ENCODE measurements around the gene MAPK8. TPM values are rescaled to one million over a fixed set of nuclear protein-coding genes. Genes with fewer than 3 reads are reported as not detected.

MAPK8 gene
- total and polyA plus RNA-seq, 2 donors: 22.6 to 62.1 TPM

DNA sequence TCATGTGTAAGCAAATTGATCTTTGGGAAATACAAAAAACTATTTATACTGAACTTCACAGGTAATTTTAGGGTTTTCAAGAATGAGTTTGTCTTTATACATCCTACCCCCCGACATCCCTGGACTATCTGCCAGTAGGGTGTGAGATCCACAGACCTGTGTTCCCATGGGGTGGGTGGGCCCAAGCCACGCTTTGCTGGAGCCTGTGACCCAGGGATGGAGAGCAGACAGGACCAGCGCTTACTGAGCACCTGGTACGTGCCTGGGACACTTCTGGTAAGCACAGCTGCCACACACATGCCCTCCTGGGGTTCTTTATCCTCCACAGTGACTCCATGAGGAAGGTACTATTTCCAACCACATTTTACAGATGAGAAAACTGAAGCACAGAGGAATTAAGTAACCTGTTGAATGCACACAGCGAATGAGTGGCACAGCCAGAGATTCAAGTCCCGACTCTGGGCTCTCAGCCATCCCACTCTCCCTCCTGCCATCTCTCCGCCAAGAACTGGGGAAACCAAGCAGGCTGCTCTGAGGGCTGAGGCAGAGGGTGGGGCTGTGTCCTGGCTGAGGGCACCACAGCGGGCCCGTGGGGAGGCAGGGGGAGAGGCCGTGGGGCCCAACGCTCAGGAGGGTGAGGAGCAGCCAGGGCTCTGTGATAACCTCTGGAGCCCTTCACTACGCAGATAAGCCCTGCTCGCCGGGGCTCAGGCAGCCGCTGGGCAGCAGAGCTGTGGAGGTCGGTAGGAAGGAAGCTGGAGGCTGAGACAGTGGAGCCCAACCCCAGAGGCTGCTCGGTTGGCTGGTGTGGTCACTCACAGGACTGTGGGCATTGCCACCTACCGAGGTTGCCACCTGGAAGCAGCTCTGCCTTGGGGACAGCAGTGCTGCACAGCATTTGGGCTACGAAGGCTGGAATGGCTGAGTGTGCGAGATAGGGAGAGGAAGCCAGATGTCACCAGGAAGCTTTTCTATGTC is 174.2 kb downstream of the MAPK8 start:
- H3K4me1 ChIP-seq (ENCODE audit: control insufficient read depth in 2 of 2, insufficient read depth in 2 of 2, low read length in 2 of 2): peaks cover 0 to 4% of the 10 kb centered on the region in 2 donors
- no peaks in the 10 kb centered on the region for H3K9me3 ChIP-seq (ENCODE audit: control insufficient read depth in 2 of 2, insufficient read depth in 1 of 2, low read length in 1 of 2)
- DNase-seq (ENCODE audit: low read depth in 6 of 9, low spot score in 9 of 9): no peak
- H3K4me3 ChIP-seq (ENCODE audit: low read length in 2 of 2): no peak overlapping the region
- H3K27ac ChIP-seq (ENCODE audit: low read depth in 1 of 2, low read length in 1 of 2): no peak overlapping the region
- H3K36me3 ChIP-seq (ENCODE audit: control insufficient read depth in 2 of 2, insufficient read depth in 2 of 2, low read length in 1 of 2): no peaks in the 10 kb centered on the region
- 68% methylated on average over 20 of the region's 20 CpGs for WGBS
- H3K27me3 ChIP-seq (ENCODE audit: control insufficient read depth in 2 of 2, insufficient read depth in 1 of 2, low read length in 1 of 2): no peaks in the 10 kb centered on the region

DNA sequence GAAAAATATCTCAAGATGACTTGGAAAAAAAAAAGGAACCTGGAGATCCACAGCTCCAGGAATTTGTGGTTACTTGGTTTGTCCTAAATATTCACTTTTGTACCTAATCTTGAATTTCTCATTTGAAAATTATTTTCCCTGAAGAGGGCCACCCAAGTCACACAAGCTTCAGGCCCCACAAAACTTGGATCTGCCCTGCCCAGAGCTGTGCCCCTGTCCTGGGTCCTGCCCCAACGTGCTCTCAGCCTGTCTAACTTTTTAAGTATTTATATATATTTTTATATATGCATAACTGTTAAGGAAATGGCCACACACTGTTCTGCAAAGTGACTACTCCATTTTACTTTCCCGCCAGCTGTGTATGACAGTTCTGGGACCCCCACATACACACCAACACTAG is 174.9 kb downstream of the MAPK8 start:
- DNase-seq (ENCODE audit: low read depth in 6 of 9, low spot score in 9 of 9): no peak
- no peaks in the 10 kb centered on the region for H3K36me3 ChIP-seq (ENCODE audit: control insufficient read depth in 2 of 2, insufficient read depth in 2 of 2, low read length in 1 of 2)
- no peaks in the 10 kb centered on the region for H3K9me3 ChIP-seq (ENCODE audit: control insufficient read depth in 2 of 2, insufficient read depth in 1 of 2, low read length in 1 of 2)
- no peak overlapping the region for H3K27ac ChIP-seq (ENCODE audit: low read depth in 1 of 2, low read length in 1 of 2)
- H3K27me3 ChIP-seq (ENCODE audit: control insufficient read depth in 2 of 2, insufficient read depth in 1 of 2, low read length in 1 of 2): no peaks in the 10 kb centered on the region
- no peaks in the 10 kb centered on the region for H3K4me1 ChIP-seq (ENCODE audit: control insufficient read depth in 2 of 2, insufficient read depth in 2 of 2, low read length in 2 of 2)
- H3K4me3 ChIP-seq (ENCODE audit: low read length in 2 of 2): no peak overlapping the region
- WGBS: 78% methylated on average over 2 of the region's 2 CpGs

DNA sequence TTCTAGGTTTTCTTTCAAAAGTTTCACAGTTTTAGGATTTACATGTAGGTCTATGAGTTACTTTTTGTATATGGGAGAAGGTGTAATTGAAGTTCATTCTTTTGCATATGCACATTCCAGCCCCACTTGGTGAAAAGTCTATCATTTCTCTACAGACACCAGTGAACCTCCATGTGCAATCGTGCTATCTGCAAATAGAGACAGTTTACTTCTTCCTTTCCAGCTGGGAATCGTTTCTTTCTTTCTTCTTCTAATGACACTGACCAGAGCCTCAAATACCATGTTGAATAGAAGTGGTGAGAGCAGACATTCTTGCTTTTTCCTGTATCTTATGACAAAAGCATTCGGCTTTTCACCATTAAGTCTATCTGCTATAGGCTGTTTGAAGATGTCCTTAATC is 175.7 kb downstream of the MAPK8 start:
- H3K27ac ChIP-seq (ENCODE audit: low read depth in 1 of 2, low read length in 1 of 2): no peak overlapping the region
- WGBS: 92% methylated on average over 3 of the region's 3 CpGs
- no peaks in the 10 kb centered on the region for H3K9me3 ChIP-seq (ENCODE audit: control insufficient read depth in 2 of 2, insufficient read depth in 1 of 2, low read length in 1 of 2)
- DNase-seq (ENCODE audit: low read depth in 6 of 9, low spot score in 9 of 9): no peak
- H3K4me1 ChIP-seq (ENCODE audit: control insufficient read depth in 2 of 2, insufficient read depth in 2 of 2, low read length in 2 of 2): no peaks in the 10 kb centered on the region
- H3K27me3 ChIP-seq (ENCODE audit: control insufficient read depth in 2 of 2, insufficient read depth in 1 of 2, low read length in 1 of 2): no peaks in the 10 kb centered on the region
- H3K4me3 ChIP-seq (ENCODE audit: low read length in 2 of 2): no peak overlapping the region
- H3K36me3 ChIP-seq (ENCODE audit: control insufficient read depth in 2 of 2, insufficient read depth in 2 of 2, low read length in 1 of 2): no peaks in the 10 kb centered on the region

DNA sequence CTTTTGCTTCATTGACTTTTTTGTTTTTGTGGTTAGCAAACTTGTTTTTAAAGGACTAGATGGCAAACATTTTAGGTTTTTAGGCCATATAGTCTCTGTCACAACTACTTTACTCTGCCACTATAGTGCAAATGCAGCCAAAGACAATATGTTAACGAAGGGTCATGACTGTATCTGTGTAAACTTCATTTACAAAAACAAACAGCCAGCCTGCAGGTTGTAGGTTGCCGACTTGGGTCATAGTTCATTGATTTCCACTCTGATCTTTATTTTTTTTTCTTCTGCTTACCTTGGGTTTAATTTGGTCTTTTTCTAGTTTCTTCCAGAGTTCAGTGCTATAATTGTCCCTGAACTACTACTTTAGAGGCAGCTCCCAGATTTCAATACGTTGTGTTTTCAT is 178.4 kb downstream of the MAPK8 start:
- no peak overlapping the region for H3K4me3 ChIP-seq (ENCODE audit: low read length in 2 of 2)
- H3K27me3 ChIP-seq (ENCODE audit: control insufficient read depth in 2 of 2, insufficient read depth in 1 of 2, low read length in 1 of 2): no peaks in the 10 kb centered on the region
- H3K4me1 ChIP-seq (ENCODE audit: control insufficient read depth in 2 of 2, insufficient read depth in 2 of 2, low read length in 2 of 2): no peaks in the 10 kb centered on the region
- H3K9me3 ChIP-seq (ENCODE audit: control insufficient read depth in 2 of 2, insufficient read depth in 1 of 2, low read length in 1 of 2): no peaks in the 10 kb centered on the region
- no peaks in the 10 kb centered on the region for H3K36me3 ChIP-seq (ENCODE audit: control insufficient read depth in 2 of 2, insufficient read depth in 2 of 2, low read length in 1 of 2)
- H3K27ac ChIP-seq (ENCODE audit: low read depth in 1 of 2, low read length in 1 of 2): no peak overlapping the region
- WGBS: 95% methylated on average over 3 of the region's 3 CpGs
- no peak for DNase-seq (ENCODE audit: low read depth in 6 of 9, low spot score in 9 of 9)

DNA sequence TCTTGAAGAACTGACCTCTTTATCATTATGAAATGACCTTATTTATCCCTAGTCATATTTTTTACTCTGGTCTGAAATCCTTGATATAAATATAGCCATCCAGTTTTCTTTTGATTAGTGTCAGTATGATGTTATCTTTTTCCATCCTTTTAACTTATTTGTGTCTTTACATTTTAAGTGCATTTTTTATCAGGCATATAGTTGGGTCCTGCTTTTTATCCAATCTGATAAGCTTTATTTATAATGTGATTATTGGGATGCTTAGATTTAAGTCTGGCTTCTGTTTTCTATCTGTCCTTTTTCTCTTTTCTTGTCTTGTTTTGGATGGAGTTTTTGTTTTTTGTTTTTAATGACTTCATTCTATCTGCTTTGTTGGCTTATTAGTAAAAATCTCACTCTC is 179.2 kb downstream of the MAPK8 start:
- no peaks in the 10 kb centered on the region for H3K4me1 ChIP-seq (ENCODE audit: control insufficient read depth in 2 of 2, insufficient read depth in 2 of 2, low read length in 2 of 2)
- no peaks in the 10 kb centered on the region for H3K9me3 ChIP-seq (ENCODE audit: control insufficient read depth in 2 of 2, insufficient read depth in 1 of 2, low read length in 1 of 2)
- H3K27me3 ChIP-seq (ENCODE audit: control insufficient read depth in 2 of 2, insufficient read depth in 1 of 2, low read length in 1 of 2): no peaks in the 10 kb centered on the region
- H3K4me3 ChIP-seq (ENCODE audit: low read length in 2 of 2): no peak overlapping the region
- H3K36me3 ChIP-seq (ENCODE audit: control insufficient read depth in 2 of 2, insufficient read depth in 2 of 2, low read length in 1 of 2): no peaks in the 10 kb centered on the region
- DNase-seq (ENCODE audit: low read depth in 6 of 9, low spot score in 9 of 9): no peak
- no peak overlapping the region for H3K27ac ChIP-seq (ENCODE audit: low read depth in 1 of 2, low read length in 1 of 2)

DNA sequence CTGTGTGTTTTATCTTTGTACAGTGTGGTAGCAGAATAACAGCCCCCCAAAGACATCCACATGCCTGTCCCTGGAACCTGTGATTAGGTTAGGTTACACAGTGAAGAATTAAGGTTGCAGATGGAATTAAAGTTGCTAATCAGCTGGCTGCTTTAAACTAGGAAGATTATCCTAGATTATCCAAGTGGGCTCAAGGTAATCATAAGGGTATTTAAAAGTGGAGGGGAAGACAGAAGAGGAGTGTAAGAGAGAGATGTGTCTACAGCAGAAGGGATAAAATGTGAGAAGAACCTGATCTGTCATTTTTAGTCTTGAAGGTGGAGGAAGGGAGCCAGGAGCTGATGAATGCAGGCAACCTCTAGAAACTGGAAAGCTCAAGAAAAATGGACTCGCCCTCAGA is 180.8 kb downstream of the MAPK8 start:
- no peaks in the 10 kb centered on the region for H3K36me3 ChIP-seq (ENCODE audit: control insufficient read depth in 2 of 2, insufficient read depth in 2 of 2, low read length in 1 of 2)
- DNase-seq (ENCODE audit: low read depth in 6 of 9, low spot score in 9 of 9): no peak
- H3K27me3 ChIP-seq (ENCODE audit: control insufficient read depth in 2 of 2, insufficient read depth in 1 of 2, low read length in 1 of 2): no peaks in the 10 kb centered on the region
- 100% methylated on average over 1 of the region's 1 CpG for WGBS
- H3K27ac ChIP-seq (ENCODE audit: low read depth in 1 of 2, low read length in 1 of 2): no peak overlapping the region
- no peaks in the 10 kb centered on the region for H3K9me3 ChIP-seq (ENCODE audit: control insufficient read depth in 2 of 2, insufficient read depth in 1 of 2, low read length in 1 of 2)
- H3K4me1 ChIP-seq (ENCODE audit: control insufficient read depth in 2 of 2, insufficient read depth in 2 of 2, low read length in 2 of 2): no peaks in the 10 kb centered on the region
- no peak overlapping the region for H3K4me3 ChIP-seq (ENCODE audit: low read length in 2 of 2)

Other genes starting within 250 kb of the MAPK8 start
- 0.38 TPM for gene FRMPD2, start 32.0 kb upstream of the MAPK8 start, total RNA-seq
- gene FRMPD2, start 32.0 kb upstream of the MAPK8 start, polyA plus RNA-seq: 0.27 TPM